Activated CD8-positive, alpha-beta T cell treated with anti-CD3 and anti-CD28 coated beads for 36 hours (primary cell): ENCODE measurements around the gene ANKZF1. TPM values are rescaled to one million over a fixed set of nuclear protein-coding genes. Genes with fewer than 3 reads are reported as not detected.

ENCODE experiments used
- ATAC-seq: fragments of 200-7000 bp; cut with Tn5 transposase; one replicate; pipeline ENCODE4 v1.10.0; 2021; ENCODE audit warnings: mild to moderate bottlenecking, moderate library complexity
- CTCF ChIA-PET: fragments of 350-600 bp; sonication (Branson Sonifier 250); formaldehyde crosslinking; loops from one replicate; lab custom pipeline; 2021; ENCODE audit warnings: antibody characterized with exemption; lab: Charles Lee
- POLR2A ChIA-PET: fragments of 350-600 bp; sonication (Branson Sonifier 250); formaldehyde crosslinking; loops from one replicate; lab custom pipeline; 2021; ENCODE audit warnings: antibody characterized with exemption; lab: Charles Lee
- DNase-seq: peaks from one replicate; pipeline ENCODE4 v3.0.0-alpha.2; 2020
- H3K27ac Mint-ChIP-seq: one replicate; pipeline ENCODE4 v1.8.0; 2021; ENCODE audit warnings: mild to moderate bottlenecking, mixed read lengths
- H3K27me3 Mint-ChIP-seq: one replicate; pipeline ENCODE4 v1.8.0; 2021; ENCODE audit warnings: mixed read lengths
- H3K36me3 Mint-ChIP-seq: one replicate; pipeline ENCODE4 v1.8.0; 2021; ENCODE audit warnings: low read depth, mixed read lengths
- H3K4me1 Mint-ChIP-seq: one replicate; pipeline ENCODE4 v1.8.0; 2021; ENCODE audit warnings: low read depth, mixed read lengths
- H3K4me3 Mint-ChIP-seq: one replicate; pipeline ENCODE4 v1.8.0; 2021; ENCODE audit warnings: mild to moderate bottlenecking, moderate library complexity, mixed read lengths
- H3K9me3 Mint-ChIP-seq: one replicate; pipeline ENCODE4 v1.8.0; 2021; ENCODE audit warnings: mixed read lengths
- intact Hi-C: fragments of 100-400 bp; cut with micrococcal nuclease; formaldehyde crosslinking; loops from one replicate; pipeline ENCODE4 v1.10.0; 2022
- total RNA-seq, 2 experiments: library from RNA; stranded (reverse); gene quantifications; one replicate each; pipeline ENCODE4 v1.2.3, GENCODE V29; 2021
- TF ChIP-seq, protein P1 (sequence below): fragments of 200-600 bp; IDR thresholded peaks from one replicate; pipeline ENCODE4 v1.8.0; 2022; ENCODE audit warnings: antibody characterized with exemption, mild to moderate bottlenecking

The ANKZF1 gene
- total RNA-seq, 2 experiments from 2014 or later: 216 to 217 TPM

DNA sequence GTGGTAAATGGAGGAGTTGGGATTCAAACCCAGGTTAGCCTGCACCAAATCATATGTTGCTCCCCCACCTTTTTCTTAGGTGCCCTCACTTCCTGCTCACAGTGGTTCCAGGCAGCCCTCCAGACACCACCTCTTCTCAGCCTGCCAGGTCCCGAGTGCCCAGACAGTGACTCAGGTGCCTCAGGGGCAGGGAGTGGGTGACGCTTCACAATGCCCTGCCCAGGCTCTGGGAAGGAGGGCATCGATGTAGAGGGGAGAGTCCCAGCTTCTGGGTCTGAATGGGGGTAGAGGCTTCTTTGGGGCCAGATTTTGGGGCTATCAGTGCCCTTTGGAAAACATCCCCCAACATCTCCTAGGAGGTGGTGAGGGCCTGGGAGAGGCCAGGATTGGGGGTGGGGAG, 44.3 kb downstream of the ANKZF1 start:
- DNase-seq: no peak

GRCh38 chr2:219274361-219274921, 44.8 kb downstream of the ANKZF1 start:
- H3K9me3 Mint-ChIP-seq: no peaks in the 10 kb centered on the region
- TF ChIP-seq, protein P1, sequence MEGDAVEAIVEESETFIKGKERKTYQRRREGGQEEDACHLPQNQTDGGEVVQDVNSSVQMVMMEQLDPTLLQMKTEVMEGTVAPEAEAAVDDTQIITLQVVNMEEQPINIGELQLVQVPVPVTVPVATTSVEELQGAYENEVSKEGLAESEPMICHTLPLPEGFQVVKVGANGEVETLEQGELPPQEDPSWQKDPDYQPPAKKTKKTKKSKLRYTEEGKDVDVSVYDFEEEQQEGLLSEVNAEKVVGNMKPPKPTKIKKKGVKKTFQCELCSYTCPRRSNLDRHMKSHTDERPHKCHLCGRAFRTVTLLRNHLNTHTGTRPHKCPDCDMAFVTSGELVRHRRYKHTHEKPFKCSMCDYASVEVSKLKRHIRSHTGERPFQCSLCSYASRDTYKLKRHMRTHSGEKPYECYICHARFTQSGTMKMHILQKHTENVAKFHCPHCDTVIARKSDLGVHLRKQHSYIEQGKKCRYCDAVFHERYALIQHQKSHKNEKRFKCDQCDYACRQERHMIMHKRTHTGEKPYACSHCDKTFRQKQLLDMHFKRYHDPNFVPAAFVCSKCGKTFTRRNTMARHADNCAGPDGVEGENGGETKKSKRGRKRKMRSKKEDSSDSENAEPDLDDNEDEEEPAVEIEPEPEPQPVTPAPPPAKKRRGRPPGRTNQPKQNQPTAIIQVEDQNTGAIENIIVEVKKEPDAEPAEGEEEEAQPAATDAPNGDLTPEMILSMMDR: no peak
- DNase-seq (no peak), ATAC-seq (no peak)
- no peak overlapping the region for H3K4me3 Mint-ChIP-seq
- intact Hi-C loops: no loop called here
- POLR2A ChIA-PET: interaction anchor here (1.1 to 1.3 kb wide), 2 partner anchors 19 to 57 kb away, joined by 3 read pairs; no protein-coding TSS in a partner anchor
- peaks cover 21% of the 10 kb centered on the region for H3K4me1 Mint-ChIP-seq
- no peak overlapping the region for H3K27ac Mint-ChIP-seq
- H3K27me3 Mint-ChIP-seq: no peaks in the 10 kb centered on the region
- CTCF ChIA-PET: interaction anchor here (0.8 to 15.5 kb wide), 3 partner anchors 19 to 24 kb away, joined by 3 to 336 read pairs (median 3); no protein-coding TSS in a partner anchor
- no peaks in the 10 kb centered on the region for H3K36me3 Mint-ChIP-seq

More for the DNA sequence above, 44.3 kb downstream of the ANKZF1 start:
- no peaks in the 10 kb centered on the region for H3K36me3 Mint-ChIP-seq
- intact Hi-C loops: no loop called here
- H3K9me3 Mint-ChIP-seq: no peaks in the 10 kb centered on the region
- no peak for ATAC-seq
- POLR2A ChIA-PET: interaction anchor here (1.1 to 1.3 kb wide), 2 partner anchors 19 to 56 kb away, joined by 3 read pairs; no protein-coding TSS in a partner anchor
- CTCF ChIA-PET: interaction anchor here (0.8 to 15.5 kb wide), 3 partner anchors 18 to 24 kb away, joined by 3 to 336 read pairs (median 3); no protein-coding TSS in a partner anchor
- H3K27me3 Mint-ChIP-seq: no peaks in the 10 kb centered on the region
- H3K27ac Mint-ChIP-seq: no peak overlapping the region
- TF ChIP-seq, protein P1: no peak
- peaks cover 20% of the 10 kb centered on the region for H3K4me1 Mint-ChIP-seq
- H3K4me3 Mint-ChIP-seq: no peak overlapping the region

- Mint-ChIP-seq H3K27ac (peak overlapping the region; percentile 95), H3K36me3 (peaks cover 27% of the 10 kb centered on the region), H3K9me3 (no peaks in the 10 kb centered on the region), H3K27me3 (no peaks in the 10 kb centered on the region), H3K4me3 (peak overlapping the region; percentile 80), H3K4me1 (peaks cover 44% of the 10 kb centered on the region)
- intact Hi-C loops: loop anchor here (2.0 kb wide), 2 partner anchors 17 to 23 kb away; no protein-coding TSS in a partner anchor
- ATAC-seq (peak; percentile 11), DNase-seq (peak; percentile 80)
- TF ChIP-seq, protein P1: peak; percentile 100
- CTCF ChIA-PET: interaction anchor here (0.7 to 15.5 kb wide), 26 partner anchors 9 to 121 kb away, joined by 3 to 336 read pairs (median 5); partner anchors contain the start of genes ABCB6, ANKZF1, ATG9A and CNPPD1
- POLR2A ChIA-PET: interaction anchor here (0.7 to 5.9 kb wide), 13 partner anchors 16 to 72 kb away, joined by 3 to 63 read pairs (median 3); partner anchors contain the start of genes ABCB6, ANKZF1, ATG9A and GLB1L
Measured at GRCh38 chr2:219277703-219278654, 48.4 kb downstream of the ANKZF1 start.

- no peaks in the 10 kb centered on the region for H3K9me3 Mint-ChIP-seq
- TF ChIP-seq, protein P1: no peak
- ATAC-seq (no peak), DNase-seq (no peak)
- ChIA-PET CTCF (interaction anchor here (0.7 to 15.5 kb wide), 15 partner anchors 8 to 119 kb away, joined by 3 to 336 read pairs (median 4); partner anchors contain the start of genes ANKZF1, ATG9A, CNPPD1 and DNPEP), POLR2A (interaction anchor here (0.6 to 5.9 kb wide), 12 partner anchors 15 to 73 kb away, joined by 3 to 63 read pairs (median 4); partner anchors contain the start of genes ABCB6, ANKZF1, ATG9A and GLB1L)
- peak overlapping the region; percentile 80 for H3K4me3 Mint-ChIP-seq
- intact Hi-C loops: loop anchor here (2.0 kb wide), 2 partner anchors 16 to 24 kb away; no protein-coding TSS in a partner anchor
- H3K4me1 Mint-ChIP-seq: peaks cover 46% of the 10 kb centered on the region
- peaks cover 34% of the 10 kb centered on the region for H3K36me3 Mint-ChIP-seq
- peak overlapping the region; percentile 95 for H3K27ac Mint-ChIP-seq
- H3K27me3 Mint-ChIP-seq: no peaks in the 10 kb centered on the region
Measured at GRCh38 chr2:219278655-219279150, 49.1 kb downstream of the ANKZF1 start.
